Measurements from ENCODE around the gene SPAAR. TPM values are rescaled to one million over a fixed set of nuclear protein-coding genes. Genes with fewer than 3 reads are reported as not detected.
A peak's percentile ranks its signal among the peaks of the same experiment; 100 is the strongest.
"Not testable (repeated sequence)": the region's sequence is repeated elsewhere in the genome, so short reads cannot be mapped to it uniquely, and the experiment has no call there.

Gene SPAAR
- polyA plus RNA-seq (ENCODE audit: insufficient read length in 10 of 10): 1 to 10 TPM; 1.0 to 2.9 (median 1.7) TPM
- long read RNA-seq, donor 1, partial matches to known transcripts: 0 of 1 reads
- long read RNA-seq, donor 1, other reads (novel, unspliced or antisense): 0 of 1 reads
- long read RNA-seq, donor 2: 0 reads
- long read RNA-seq, donor 3: 0 reads
- long read RNA-seq, donor 4, partial matches to known transcripts: 0 of 1 reads
- long read RNA-seq, donor 4, other reads (novel, unspliced or antisense): 0 of 1 reads
- long read RNA-seq, donor 5, partial matches to known transcripts: 0 of 1 reads
- long read RNA-seq, donor 5, other reads (novel, unspliced or antisense): 0 of 1 reads
- long read RNA-seq, donor 6: 0 reads
- long read RNA-seq, donor 7, partial matches to known transcripts: 0 of 1 reads
- long read RNA-seq, donor 7, other reads (novel, unspliced or antisense): 0 of 1 reads
- long read RNA-seq, donor 8, partial matches to known transcripts: 0 of 1 reads
- long read RNA-seq, donor 8, other reads (novel, unspliced or antisense): 0 of 1 reads
- long read RNA-seq, donor 9: 0 reads

GRCh38 chr9:35909274-35909673, at the start of gene SPAAR:
Gene SPAAR (plus strand): TSS chr9:35909490. CDS start chr9:35910464, 974 bp downstream.
- DNase-seq: peak in 1 of 3 donors; percentile 27

GRCh38 chr9:35859990-35860339, 49.3 kb upstream of the SPAAR start:
- peak in 1 of 3 donors; percentile 35 for DNase-seq

GRCh38 chr9:35861161-35861897, 48.0 kb upstream of the SPAAR start:
- no peak for DNase-seq

GRCh38 chr9:35862328-35862727, 47.0 kb upstream of the SPAAR start:
- no peak for DNase-seq

- DNase-seq: no peak
These were observed 45.7 kb upstream of the SPAAR start for GRCh38 chr9:35863583-35863982.

GRCh38 chr9:35864695-35865255, 44.5 kb upstream of the SPAAR start:
- no peak for DNase-seq

GRCh38 chr9:35867538-35867937, 41.8 kb upstream of the SPAAR start:
- DNase-seq: no peak

- no peak for DNase-seq
These were observed 40.4 kb upstream of the SPAAR start for GRCh38 chr9:35868933-35869332.

GRCh38 chr9:35869621-35870216, 39.6 kb upstream of the SPAAR start:
- DNase-seq: no peak

- no peak for DNase-seq
These were observed 38.9 kb upstream of the SPAAR start, which contains the start of gene OR13J1 for GRCh38 chr9:35870351-35870923. Gene OR13J1 (minus strand): TSS chr9:35870401. CDS start chr9:35870401, 0 bp downstream.

- DNase-seq: no peak
These were observed 37.7 kb upstream of the SPAAR start for GRCh38 chr9:35871545-35871944.

- DNase-seq: no peak
These were observed 36.8 kb upstream of the SPAAR start for GRCh38 chr9:35872505-35872904.

GRCh38 chr9:35882263-35882848, 26.9 kb upstream of the SPAAR start:
- peak; percentile 81 to 91 (median 89) for DNase-seq

- DNase-seq: no peak
These were observed 26.3 kb upstream of the SPAAR start for GRCh38 chr9:35882996-35883395.

- DNase-seq: not testable (repeated sequence)
These were observed 24.4 kb upstream of the SPAAR start for GRCh38 chr9:35884908-35885307.

- no peak for DNase-seq
These were observed 17.6 kb upstream of the SPAAR start for GRCh38 chr9:35891646-35892045.

- no peak for DNase-seq
These were observed 17.2 kb upstream of the SPAAR start for GRCh38 chr9:35892051-35892450.

GRCh38 chr9:35896570-35896969, 12.7 kb upstream of the SPAAR start:
- no peak for DNase-seq

GRCh38 chr9:35897376-35898099, 11.8 kb upstream of the SPAAR start:
- DNase-seq: not testable (repeated sequence)

GRCh38 chr9:35898337-35898736, 11.0 kb upstream of the SPAAR start:
- DNase-seq: no peak
